ENCODE measurements around the gene PRSS33. TPM values are rescaled to one million over a fixed set of nuclear protein-coding genes. Genes with fewer than 3 reads are reported as not detected.

PRSS33 gene
- total and polyA plus RNA-seq, 9 of the 15 experiments (the other 6 are each of a cell fraction or from before 2014, with no cell fraction given) = not detected

DNA sequence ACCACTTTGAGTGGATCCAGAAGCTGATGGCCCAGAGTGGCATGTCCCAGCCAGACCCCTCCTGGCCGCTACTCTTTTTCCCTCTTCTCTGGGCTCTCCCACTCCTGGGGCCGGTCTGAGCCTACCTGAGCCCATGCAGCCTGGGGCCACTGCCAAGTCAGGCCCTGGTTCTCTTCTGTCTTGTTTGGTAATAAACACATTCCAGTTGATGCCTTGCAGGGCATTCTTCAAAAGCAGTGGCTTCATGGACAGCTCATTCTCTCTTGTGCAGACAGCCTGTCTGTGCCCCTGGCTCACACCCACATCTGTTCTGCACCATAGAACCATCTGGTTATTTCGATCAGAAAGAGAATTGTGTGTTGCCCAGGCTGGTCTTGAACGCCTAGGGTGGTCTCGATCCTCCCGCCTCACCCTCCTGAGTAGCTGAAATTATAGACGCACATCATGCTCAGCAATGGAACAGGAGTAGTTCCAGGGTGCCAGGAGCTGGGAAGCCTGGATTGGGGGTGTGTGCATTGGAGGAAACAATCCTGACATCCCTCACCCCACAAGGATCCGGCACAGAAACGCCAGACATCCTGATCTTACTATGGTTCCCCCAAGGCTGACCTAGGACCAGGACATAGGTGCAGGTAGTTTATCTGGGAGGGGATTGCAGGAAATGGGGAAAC lies 34.3 kb upstream of the PRSS33 start:
- Histone ChIP-seq H3K9ac (ENCODE audit: insufficient read depth in 1 of 2, low read depth in 2 of 2, low read length in 2 of 2) (peak overlapping the region in 1 of 2 experiments; percentile 43; a peak in 1 of 4 replicates), H2AFZ (ENCODE audit: low read depth, low read length) (no peak overlapping the region), H3K79me2 (ENCODE audit: control insufficient read depth, insufficient read depth, low read length) (peaks cover 27% of the 10 kb centered on the region), H4K20me1 (replicated peaks; ENCODE audit: control insufficient read depth, insufficient read depth, low read length) (0 out of 2 replicates have a peak, but pooled peaks cover 4% of the 10 kb centered on the region), H3K4me1 (replicated peaks in 1 of 2; ENCODE audit: control insufficient read depth in 2 of 2, insufficient read depth in 2 of 2, low read length in 2 of 2) (peaks cover 8 to 51% of the 10 kb centered on the region in 2 experiments; a peak in 4 of 5 replicates), H3K4me3 (no peak overlapping the region), H3K27me3 (ENCODE audit: control insufficient read depth in 2 of 2, insufficient read depth in 2 of 2, low read length in 2 of 2) (peaks cover under 1 to 11% of the 10 kb centered on the region in 2 experiments; a peak in 3 of 5 replicates), H3K4me2 (ENCODE audit: insufficient read depth, low read length) (no peak overlapping the region), H3K27ac (ENCODE audit: extremely low read depth, low read depth, low read length) (no peak overlapping the region), H3K36me3 (ENCODE audit: control insufficient read depth, insufficient read depth, low read length) (peaks cover 32% of the 10 kb centered on the region; the same call in 2 of the 3 replicates), H3K9me3 (replicated peaks; ENCODE audit: control insufficient read depth, insufficient read depth, low read depth, low read length) (no peaks in the 10 kb centered on the region), H3K9me1 (ENCODE audit: control insufficient read depth, insufficient read depth, low read length) (no peaks in the 10 kb centered on the region)
- in situ Hi-C loops (cut with MboI) = no loop called here
- ChIA-PET POLR2A (interaction anchor here (0.6 to 1.2 kb wide), 6 partner anchors 8 to 764 kb away, joined by 3 to 5 read pairs (median 3); partner anchors contain the start of gene PRSS33), CTCF (ENCODE audit: low intra/inter-chr PET ratio) (no interaction called here)
- WGBS (ENCODE audit: insufficient coverage, low coverage, missing lambda C conversion rate) = 79% methylated on average over 9 of the region's 9 CpGs
- ATAC-seq (no peak), FAIRE-seq (no peak), DNase-seq (ENCODE audit: extremely low read depth in 1 of 4, low spot score in 3 of 4) (no peak)
- no TSS peak for BruUV-seq (replicated peaks)
- TF ChIP-seq SETDB1 (IDR thresholded peaks at IDR 0.05; ENCODE audit: low read length) (no peak), POLR2G (IDR thresholded peaks at IDR 0.05; ENCODE audit: low read depth, low read length) (no peak), PHF8 (IDR thresholded peaks at IDR 0.05; ENCODE audit: borderline replicate concordance, low read length) (no peak)
- TF ChIP-seq, protein P1, sequence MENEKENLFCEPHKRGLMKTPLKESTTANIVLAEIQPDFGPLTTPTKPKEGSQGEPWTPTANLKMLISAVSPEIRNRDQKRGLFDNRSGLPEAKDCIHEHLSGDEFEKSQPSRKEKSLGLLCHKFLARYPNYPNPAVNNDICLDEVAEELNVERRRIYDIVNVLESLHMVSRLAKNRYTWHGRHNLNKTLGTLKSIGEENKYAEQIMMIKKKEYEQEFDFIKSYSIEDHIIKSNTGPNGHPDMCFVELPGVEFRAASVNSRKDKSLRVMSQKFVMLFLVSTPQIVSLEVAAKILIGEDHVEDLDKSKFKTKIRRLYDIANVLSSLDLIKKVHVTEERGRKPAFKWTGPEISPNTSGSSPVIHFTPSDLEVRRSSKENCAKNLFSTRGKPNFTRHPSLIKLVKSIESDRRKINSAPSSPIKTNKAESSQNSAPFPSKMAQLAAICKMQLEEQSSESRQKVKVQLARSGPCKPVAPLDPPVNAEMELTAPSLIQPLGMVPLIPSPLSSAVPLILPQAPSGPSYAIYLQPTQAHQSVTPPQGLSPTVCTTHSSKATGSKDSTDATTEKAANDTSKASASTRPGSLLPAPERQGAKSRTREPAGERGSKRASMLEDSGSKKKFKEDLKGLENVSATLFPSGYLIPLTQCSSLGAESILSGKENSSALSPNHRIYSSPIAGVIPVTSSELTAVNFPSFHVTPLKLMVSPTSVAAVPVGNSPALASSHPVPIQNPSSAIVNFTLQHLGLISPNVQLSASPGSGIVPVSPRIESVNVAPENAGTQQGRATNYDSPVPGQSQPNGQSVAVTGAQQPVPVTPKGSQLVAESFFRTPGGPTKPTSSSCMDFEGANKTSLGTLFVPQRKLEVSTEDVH (IDR thresholded peaks at IDR 0.05; ENCODE audit: low read depth, partially characterized antibody) = no peak
- TF ChIP-seq, protein P2, sequence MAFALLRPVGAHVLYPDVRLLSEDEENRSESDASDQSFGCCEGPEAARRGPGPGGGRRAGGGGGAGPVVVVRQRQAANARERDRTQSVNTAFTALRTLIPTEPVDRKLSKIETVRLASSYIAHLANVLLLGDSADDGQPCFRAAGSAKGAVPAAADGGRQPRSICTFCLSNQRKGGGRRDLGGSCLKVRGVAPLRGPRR (CRISPR knock-in tag; IDR thresholded peaks at IDR 0.05) = no peak
- TF ChIP-seq, protein P3, sequence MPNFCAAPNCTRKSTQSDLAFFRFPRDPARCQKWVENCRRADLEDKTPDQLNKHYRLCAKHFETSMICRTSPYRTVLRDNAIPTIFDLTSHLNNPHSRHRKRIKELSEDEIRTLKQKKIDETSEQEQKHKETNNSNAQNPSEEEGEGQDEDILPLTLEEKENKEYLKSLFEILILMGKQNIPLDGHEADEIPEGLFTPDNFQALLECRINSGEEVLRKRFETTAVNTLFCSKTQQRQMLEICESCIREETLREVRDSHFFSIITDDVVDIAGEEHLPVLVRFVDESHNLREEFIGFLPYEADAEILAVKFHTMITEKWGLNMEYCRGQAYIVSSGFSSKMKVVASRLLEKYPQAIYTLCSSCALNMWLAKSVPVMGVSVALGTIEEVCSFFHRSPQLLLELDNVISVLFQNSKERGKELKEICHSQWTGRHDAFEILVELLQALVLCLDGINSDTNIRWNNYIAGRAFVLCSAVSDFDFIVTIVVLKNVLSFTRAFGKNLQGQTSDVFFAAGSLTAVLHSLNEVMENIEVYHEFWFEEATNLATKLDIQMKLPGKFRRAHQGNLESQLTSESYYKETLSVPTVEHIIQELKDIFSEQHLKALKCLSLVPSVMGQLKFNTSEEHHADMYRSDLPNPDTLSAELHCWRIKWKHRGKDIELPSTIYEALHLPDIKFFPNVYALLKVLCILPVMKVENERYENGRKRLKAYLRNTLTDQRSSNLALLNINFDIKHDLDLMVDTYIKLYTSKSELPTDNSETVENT (CRISPR knock-in tag; IDR thresholded peaks at IDR 0.05) = no peak
- TF ChIP-seq, protein P4, sequence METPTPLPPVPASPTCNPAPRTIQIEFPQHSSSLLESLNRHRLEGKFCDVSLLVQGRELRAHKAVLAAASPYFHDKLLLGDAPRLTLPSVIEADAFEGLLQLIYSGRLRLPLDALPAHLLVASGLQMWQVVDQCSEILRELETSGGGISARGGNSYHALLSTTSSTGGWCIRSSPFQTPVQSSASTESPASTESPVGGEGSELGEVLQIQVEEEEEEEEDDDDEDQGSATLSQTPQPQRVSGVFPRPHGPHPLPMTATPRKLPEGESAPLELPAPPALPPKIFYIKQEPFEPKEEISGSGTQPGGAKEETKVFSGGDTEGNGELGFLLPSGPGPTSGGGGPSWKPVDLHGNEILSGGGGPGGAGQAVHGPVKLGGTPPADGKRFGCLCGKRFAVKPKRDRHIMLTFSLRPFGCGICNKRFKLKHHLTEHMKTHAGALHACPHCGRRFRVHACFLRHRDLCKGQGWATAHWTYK (CRISPR knock-in tag; IDR thresholded peaks at IDR 0.05) = no peak
- TF ChIP-seq, protein P5, sequence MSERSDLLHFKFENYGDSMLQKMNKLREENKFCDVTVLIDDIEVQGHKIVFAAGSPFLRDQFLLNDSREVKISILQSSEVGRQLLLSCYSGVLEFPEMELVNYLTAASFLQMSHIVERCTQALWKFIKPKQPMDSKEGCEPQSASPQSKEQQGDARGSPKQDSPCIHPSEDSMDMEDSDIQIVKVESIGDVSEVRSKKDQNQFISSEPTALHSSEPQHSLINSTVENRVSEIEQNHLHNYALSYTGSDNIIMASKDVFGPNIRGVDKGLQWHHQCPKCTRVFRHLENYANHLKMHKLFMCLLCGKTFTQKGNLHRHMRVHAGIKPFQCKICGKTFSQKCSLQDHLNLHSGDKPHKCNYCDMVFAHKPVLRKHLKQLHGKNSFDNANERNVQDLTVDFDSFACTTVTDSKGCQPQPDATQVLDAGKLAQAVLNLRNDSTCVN (CRISPR knock-in tag; IDR thresholded peaks at IDR 0.05) = no peak
- intact Hi-C loops (cut with micrococcal nuclease) = no loop called here

Measured in K562 (cell line).